RPMI7951 (cell line): ENCODE results near the gene MEDAG. TPM values are rescaled to one million over a fixed set of nuclear protein-coding genes. Genes with fewer than 3 reads are reported as not detected.
A peak's percentile ranks its signal among the peaks of the same experiment; 100 is the strongest.

Source experiments
- DNase-seq: peaks from one replicate; pipeline ENCODE4 v3.0.0-alpha.2; 2012; ENCODE audit warnings: low read depth
- total RNA-seq: library from RNA; depleted of rRNA; stranded (reverse); fragments of >200 nt; shearing (Covaris generic); gene quantifications from 2 replicates; pipeline ENCODE4 v1.2.3, GENCODE V29; 2014; rRNA removed

The MEDAG gene
- total RNA-seq: 18.0 and 21.0 TPM in 2 replicates

DNA sequence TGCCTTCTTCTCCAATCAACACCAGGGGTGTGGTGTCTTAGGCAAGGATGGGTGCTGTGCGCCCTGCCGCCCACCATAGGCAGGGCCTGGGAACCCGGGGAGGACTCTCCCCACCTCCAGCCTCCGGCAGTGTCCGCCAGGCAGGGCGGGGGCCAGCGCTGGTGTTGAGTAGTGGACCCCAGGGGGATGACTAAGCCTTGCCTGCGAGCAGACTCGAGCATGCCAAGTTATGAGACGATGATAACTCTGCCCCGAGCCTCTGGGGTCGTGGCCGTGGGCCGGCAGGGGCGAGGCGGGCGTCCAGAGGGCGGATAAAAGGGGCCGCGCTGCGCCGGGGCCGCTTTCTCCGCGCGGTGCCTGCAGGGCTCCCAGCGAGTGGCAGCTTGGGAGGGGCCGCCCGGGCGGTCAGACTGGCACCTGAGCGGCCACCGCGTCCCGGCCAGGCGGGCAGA, at the start of gene MEDAG:
Gene MEDAG (plus strand): TSS at position 340 of the 452 bp plus-strand sequence. CDS start 245 bp downstream, outside the sequence.
- DNase-seq: peak; percentile 80

DNA sequence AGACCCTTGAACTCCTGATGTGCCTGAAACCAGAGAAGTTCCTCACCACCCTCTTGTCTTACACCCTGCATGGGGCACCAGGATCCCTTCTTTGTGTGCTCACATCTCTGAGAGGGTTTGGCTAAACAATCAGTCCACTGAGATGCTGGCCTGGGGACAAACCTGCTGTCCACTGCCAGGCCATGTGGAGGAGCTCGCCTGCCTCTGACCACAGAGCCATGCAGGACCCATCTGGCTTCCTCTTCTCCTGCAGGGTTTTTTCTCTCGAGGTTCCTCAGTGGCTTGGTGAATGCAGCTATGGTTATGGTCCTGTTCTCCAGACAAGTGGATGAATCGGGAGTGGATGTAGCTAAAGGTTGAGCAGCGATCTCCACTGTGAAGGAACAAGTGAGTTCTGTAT, 49.1 kb upstream of the MEDAG start:
- peak; percentile 64 for DNase-seq

DNA sequence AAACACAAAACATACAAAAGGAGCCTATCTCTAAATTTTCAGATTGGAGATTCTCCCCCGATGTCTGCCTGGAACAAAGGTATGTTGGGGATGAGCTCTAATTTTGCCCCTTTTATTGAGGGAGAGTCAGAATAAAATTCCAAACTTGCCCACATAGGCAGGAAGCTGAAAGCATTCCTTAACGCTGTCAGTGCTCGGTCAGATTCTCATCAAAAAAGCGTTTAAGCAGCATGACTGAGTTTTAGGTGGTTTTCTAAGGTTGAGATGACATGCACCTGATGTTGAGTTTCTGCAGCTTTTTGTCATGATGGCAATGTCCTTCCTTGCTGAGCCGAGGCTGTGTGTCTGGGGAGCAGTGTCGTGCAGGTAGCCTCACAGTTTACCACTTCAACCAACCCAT, 48.4 kb upstream of the MEDAG start:
- no peak for DNase-seq

DNA sequence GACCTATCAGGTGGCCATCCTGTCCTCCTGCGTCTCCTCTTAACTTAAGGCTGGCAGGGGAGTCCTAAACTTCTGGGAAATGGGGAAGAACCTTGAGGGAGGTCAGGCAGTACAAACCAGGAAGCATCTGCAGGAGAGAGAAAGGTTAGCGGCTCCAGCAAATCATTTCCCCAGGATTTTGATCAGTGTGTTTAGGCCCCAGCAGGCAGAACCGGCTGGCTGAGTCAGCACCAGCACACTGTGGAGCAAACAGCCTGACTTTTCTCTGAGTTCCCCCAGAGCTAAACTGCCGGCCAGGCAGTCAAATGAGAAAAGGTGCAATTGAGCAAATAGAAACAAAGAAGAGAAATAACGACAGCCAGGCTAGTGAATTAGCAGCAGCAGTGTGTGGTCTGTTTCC, 46.7 kb upstream of the MEDAG start:
- DNase-seq: no peak

DNA sequence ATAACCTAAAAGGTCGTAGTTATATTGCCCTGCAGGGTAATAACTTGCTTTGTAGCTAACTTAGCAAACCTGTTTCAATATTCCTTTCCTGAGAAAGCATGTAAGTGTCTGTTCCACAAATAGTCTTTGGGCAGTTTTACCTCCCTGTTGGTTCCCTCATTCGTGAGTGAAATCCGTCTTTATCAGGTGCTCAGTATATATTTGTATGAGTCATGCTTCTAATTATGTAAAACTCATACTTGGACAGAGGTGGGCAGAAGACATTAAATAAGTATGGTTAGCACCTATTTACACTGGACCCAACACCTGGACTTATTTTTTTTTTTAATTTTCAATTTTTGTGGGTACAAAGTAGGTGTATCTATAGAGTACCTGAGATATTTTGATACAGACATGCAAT, 44.9 kb upstream of the MEDAG start:
- no peak for DNase-seq

DNA sequence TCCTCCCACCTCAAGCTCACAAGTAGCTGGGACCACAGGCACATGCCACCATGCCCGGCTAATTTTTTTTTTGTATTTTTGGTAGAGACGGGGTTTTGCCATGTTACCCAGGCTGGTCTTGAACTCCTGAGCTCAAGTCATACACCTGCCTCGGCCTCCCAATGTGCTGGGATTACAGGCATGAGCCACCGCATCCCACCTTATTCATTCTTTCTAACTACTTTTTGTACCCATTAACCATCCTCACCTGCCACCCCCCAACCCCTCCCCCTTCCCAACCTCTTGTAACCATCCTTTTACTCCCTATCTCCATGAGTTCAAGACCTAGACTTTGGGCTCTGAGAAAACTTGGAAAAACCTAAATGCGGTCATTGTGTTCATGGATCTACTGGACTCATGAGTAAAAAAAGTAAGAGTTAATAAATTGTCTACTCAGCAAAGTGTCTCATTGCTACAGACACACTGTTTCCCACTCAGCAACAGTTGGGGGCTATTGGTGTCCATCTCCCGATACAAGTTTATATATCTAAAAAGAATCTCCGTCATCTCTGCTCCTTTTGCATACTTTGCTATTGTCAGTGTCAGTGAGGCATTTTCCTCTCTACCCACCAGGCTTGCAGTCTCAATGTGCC, 44.1 kb upstream of the MEDAG start:
- no peak for DNase-seq

DNA sequence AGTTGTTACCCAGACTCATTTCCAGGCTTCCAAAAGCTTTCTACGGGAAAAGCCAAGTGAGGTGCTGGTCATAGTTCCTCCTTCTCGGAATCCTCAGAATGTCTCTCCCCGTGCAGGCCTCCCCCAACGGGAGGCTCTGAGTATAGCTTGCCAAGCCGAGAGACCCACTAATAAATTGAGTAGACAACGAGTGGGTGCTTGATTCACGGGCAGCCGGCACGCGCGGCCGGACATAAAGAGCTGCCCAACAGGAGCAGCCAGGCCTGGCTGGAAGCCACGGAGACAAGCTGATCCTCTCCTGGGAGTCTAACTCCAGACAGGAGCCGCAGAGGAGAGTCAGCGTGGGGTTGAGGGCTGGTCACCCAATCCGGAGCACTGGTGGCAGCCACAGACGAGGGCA, 43.4 kb upstream of the MEDAG start:
- DNase-seq: no peak

DNA sequence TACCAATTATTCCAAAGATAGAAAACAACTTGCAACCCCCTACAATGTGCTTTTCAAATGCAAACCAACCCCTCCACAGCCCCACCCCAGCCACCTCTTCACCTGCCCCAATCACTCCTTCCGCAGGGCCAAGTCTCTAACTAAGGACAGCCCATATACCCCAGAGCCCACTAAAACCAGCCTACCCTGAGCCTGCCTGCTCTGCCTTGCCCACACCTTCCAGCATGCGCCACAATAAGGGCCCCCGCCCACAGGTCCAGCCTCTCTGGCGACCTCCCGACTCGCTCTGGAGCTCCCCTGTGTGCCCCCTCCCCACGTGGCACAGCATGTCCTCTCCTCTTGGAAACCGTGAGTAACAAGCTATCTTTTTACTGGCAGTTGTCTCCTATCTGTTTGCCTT, 42.8 kb upstream of the MEDAG start:
- no peak for DNase-seq

DNA sequence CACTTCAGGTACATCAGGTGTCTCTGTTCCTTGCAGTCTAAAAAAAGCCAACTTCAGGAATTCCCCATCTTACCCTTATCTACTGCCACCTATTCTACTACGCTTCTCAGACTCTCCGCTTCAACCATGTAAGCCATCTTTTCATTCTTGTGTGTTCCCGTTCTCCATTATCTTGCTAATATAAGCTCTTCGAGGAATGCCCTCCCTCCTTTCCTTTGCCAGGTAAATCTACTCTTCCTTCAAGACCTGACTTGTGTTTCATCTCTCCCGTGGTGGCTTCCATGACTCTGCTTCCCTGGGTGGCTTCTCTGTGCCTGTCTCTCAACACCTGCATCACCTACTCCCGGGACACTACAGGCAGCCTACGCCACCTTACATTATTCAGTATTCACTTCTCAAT, 42.3 kb upstream of the MEDAG start:
- no peak for DNase-seq

DNA sequence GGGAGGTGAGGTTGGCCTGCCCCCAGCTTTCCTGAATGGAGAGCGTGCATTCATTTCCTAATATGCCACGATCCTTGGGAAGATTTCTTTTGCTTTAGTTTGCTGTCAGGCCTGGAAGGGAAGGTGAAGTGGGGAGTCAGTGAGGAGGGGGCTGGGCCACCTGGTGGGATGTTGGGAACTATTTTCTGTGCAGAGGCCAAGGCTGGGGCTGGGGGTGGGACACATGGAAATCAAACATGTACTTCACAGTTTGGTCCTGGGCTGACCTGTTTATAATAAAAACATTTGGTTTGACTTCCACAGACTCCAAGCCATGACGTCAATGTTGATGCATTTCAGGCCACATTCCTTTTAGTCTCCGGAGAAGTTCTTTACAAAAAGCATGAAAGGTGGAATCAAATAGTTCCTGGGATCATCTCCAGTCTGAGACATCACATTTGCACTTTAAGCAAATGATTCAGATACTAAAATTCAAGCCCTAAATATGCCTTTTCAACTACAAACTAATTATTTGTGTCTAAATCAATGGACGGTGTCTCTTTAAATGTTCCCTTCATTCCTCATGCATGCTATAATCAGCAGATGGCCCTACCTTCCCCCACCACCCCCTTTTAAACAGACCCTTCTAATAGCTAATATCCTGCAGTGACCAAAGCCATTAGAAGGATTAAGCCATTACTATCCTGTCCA, 41.5 kb upstream of the MEDAG start:
- peak; percentile 70 for DNase-seq

DNA sequence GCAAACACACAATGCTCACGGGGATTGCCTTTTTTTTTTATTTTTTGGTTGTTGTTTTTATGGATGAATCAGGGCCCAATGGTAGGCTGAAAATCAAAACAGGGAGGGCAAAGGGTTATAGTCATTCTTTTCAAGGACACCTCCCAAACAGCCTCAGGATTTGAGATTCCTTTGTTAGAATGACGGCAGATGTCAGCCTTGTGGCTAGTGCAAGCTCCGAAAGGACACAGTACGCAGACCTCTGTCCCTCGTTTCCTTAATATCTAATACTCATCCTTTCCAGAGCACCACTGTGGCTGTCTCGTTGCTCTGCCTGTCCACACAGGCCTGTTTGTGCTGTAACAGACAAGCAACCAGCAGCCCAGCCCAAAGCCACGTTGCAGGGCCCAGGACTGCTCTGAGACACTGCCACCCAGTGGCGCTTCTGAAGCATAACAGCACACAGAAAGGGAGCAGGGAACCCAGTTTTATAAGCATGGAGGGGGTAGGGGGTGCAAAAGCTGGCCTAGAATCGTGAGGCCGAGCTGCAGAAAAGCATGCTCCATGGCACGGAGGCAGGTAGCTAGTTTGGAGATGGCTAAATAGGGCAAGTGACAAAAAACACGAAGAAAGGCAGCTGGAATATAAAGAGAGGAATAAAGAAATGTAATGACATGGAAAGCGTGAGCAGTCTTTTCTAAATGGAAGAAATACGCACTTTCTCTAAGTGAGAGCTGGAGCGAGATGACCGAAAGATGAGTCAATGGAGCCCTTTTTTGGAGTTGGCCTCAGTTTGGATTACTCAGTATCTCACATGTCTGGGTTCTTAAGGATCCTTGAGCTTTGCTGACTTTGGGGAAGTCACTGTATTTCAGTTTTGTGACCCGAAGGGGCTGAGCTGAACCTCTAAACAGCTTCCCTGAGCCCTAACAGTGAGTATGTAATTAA, 40.7 kb upstream of the MEDAG start:
- DNase-seq: peak; percentile 89

DNA sequence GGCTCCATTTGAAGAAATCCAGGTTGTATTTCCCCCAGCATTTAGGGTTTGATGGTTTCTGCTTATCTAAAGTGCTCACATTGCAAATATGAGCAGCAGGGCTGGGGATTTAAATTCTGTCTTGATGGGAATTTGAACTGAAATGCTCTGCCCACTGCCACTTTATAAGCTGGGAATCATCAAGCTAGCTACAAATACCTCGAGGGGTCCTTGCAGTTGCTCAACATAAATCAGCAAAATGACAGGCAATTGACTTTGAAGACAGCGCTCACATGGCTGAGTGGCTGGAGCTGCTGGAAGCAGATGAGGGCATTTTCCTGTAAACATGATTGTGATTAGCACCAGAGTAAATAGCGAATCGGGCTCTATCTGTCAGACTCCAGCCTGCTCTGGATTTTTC, 39.4 kb upstream of the MEDAG start:
- DNase-seq: no peak

DNA sequence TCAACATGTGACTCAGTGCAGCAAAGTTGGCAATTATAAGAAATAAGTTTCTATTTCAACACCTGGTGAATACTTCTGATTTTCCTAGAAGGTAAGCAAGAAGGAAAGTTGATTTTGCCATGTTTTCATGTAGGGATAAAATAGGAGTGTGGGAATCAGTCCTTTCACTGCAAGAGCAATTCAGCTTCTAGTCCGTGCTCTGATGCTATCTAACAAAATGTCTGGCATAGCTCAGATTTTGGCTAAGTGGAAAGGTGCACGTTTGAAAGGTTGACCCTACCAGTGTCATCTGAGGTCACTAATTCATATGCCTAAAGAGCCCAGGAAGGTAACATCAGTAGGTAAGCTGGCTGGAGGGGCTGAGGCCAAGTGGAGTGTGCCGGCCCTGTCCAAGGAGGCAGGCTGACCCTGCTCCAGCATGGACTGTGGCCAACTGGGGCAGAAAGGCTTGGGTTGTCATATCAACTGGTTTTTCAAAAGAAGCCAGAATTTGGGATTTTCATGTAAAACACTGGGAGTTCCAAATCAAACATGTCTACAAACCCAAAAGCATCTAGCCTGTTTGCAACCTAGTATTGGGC, 38.9 kb upstream of the MEDAG start:
- DNase-seq: no peak

DNA sequence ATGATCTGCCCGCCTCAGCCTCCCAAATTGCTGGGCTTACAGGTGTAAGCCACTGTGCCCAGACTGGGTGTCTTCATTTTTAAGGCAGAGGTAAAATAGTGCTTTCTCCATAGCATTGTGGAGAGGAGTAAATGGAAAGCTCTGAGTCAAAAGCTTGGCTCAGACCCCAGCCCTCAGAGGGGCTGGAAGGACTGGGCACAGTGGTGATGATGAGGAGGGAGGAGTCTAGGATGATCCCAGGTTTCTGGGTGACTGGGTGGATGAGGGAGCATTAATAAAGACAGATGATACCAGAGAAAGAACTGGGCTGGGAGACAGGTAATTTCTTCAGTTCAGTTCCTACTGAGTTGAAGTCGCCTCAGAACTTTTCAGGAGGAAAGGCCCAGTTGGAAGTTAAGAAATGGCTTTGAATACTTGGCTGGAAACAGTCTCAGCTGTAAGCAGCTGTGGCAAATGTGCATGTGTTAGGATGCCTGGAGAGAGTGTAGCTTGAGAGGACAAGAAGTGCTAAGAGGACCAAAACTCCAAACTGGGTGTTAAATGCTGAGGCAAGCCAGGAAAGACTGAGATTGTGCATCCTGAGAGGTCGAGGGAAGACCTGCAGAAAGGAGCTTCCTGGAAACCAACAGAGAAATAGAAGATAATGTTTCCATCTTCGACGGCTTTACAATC, 37.1 kb upstream of the MEDAG start:
- no peak for DNase-seq

DNA sequence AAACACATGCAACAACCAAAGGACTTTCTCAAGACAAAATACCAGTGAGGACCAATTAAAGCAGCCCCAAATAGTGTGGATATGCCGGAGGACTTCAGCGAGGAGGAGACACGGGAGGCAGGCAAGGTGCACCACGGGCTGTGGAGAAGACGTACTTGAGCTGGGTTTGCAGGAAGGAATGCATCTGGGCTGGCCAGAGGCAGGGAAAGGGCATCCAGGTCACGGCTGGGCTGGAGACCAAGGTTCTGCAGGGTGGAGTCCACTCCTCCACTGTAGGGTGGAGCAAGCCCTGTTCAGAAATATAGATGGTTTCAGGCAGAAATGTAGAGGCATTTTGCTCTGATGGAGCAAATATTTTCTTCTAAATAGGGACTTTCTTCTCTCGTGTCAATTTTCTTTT, 36.6 kb upstream of the MEDAG start:
- peak; percentile 29 for DNase-seq

DNA sequence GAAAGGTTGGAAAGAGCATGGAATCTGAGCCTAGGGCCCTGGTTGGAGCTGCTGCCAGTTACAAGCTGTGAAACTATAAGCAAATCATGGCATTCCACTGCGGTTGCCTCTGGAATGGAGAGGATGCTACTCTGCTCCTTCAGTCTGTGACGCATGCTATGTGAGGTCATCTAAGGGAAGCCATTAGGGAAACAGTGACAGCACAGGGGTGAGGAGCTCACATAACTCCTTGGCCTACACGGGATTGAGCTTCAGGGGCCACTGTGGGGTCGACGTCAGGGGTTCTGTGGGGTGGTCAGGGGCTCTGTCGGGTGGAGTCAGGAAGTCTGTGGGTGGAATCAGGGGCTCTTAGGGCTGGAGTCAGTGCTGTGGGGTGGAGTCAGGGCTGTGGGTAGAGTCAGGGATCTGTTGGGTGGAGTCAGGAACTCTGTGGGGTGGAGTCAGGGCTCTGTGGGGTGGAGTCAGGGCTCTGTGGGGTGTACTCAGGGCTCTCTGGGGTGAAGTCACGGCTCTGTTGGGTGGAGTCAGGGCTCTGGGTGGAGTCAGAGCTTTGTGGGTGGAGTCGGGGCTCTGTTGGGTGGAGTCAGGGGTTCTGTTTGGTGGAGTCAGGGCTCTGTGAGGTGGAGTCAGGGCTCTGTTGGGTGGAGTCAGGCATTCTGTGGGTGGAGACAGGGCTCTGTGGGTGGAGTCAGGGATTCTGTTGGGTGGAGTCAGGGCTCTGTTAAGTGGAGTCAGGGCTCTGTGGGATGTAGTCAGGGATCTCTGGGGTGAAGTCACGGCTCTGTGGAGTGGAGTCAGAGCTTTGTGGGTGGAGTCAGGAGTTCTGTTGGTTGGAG, 35.8 kb upstream of the MEDAG start:
- peak; percentile 96 for DNase-seq

DNA sequence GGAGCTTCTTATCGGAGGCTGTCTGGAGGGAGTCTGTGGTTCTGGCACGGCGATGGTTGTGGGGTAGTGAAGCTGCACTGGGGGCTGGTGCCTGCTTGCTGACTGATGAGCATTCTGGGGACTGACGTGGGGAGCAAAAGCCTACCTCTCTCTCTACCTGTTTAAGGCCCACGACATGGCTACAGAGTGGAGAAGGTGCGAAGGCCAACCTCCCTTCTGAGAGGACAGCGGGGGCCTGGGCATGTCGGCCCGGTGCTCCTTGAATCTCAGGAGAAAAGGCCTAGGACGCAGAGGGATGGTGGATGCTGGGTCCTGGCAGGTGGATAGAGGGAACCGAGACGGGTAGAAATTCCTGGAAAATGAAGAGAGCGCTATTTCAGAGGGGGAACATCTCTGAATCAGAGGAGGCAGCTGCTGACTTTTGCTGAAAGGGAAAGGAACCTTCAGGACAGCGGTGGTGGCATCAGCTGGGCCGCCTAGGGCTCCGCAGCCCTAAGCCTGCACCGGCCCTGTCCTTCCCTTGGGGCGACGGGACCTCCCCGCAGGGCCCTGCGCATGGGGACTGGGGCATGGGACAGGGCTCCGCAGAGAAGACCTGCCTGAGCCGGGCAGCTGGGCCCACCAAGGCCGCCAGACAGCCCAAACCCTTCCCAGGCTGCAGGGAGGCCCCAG, 35.0 kb upstream of the MEDAG start:
- no peak for DNase-seq

DNA sequence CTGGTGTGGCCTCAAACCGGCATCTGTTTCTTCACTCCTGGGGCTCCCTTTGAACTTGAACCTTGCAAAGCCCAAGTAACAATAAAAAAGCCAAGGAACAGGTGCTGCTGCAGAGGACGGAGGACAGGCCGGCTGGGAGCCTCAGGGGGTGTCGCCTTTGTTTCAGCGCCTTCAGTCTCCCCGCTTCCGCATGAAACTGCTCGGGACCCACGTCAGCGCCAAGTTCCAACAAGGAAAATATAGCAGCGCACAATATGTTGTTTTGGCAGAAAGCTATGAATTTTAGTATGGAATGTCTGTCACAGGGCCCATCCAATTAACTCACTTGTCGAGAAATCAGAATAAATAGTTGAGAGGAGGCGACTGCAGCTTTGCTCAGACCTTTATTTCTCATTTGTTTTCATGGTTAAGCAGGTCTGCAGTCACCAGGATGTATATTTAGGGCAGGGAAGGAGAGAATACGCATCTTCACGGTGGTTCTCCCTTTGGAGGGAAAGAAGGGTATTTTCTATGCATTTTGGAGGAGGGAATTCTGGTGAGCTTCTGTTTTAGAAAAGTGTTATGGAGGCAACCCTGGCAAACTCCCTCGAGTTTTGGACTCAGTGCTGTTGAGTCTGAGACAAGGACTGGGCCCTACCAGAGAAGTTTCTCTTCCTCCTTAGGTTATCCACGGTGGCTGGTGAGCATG, 34.3 kb upstream of the MEDAG start:
- no peak for DNase-seq

DNA sequence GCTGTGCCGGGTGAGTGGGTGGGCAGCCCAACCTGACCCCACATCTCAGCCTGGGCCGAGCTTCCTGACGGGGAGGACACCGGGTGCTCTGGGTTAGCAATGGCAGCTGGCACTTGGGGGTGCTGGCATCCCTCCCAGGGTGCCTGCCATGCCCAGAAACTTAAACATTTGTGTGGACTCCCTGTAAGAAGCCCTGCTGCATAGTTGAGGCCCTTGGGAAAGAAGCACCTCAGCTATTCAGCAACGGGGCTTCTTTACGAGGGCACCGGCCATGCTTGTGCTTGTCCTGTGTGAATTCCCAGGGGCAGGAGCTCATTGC, 33.8 kb upstream of the MEDAG start:
- no peak for DNase-seq
